ENCODE results near the gene ULBP1. TPM values are rescaled to one million over a fixed set of nuclear protein-coding genes. Genes with fewer than 3 reads are reported as not detected.
"Not testable (repeated sequence)": the region's sequence is repeated elsewhere in the genome, so short reads cannot be mapped to it uniquely, and the experiment has no call there.

Gene ULBP1
- total RNA-seq, 1 donor from 2014 or later = 0.16 TPM

- peak; percentile 90 for DNase-seq (ENCODE audit: low read depth)
Measured at GRCh38 chr6:150004783-150005717, 41.3 kb downstream of the ULBP1 start.

GRCh38 chr6:150005761-150006651 lies 42.3 kb downstream of the ULBP1 start:
- no peak for DNase-seq (ENCODE audit: low read depth)

- DNase-seq (ENCODE audit: low read depth) = peak; percentile 67
Measured at GRCh38 chr6:150006961-150007464, 43.3 kb downstream of the ULBP1 start.

- DNase-seq (ENCODE audit: low read depth) = no peak
Measured at GRCh38 chr6:150008588-150008987, 44.8 kb downstream of the ULBP1 start.

- not testable (repeated sequence) for DNase-seq (ENCODE audit: low read depth)
Measured at GRCh38 chr6:150012846-150013784, 49.4 kb downstream of the ULBP1 start.

- not testable (repeated sequence) for DNase-seq (ENCODE audit: low read depth)
Measured at GRCh38 chr6:150013785-150014622, 50.3 kb downstream of the ULBP1 start.

GRCh38 chr6:150014623-150015280 lies 51.0 kb downstream of the ULBP1 start:
- DNase-seq (ENCODE audit: low read depth) = not testable (repeated sequence)

GRCh38 chr6:150015281-150016001 lies 51.7 kb downstream of the ULBP1 start:
- DNase-seq (ENCODE audit: low read depth) = peak; percentile 13

- DNase-seq (ENCODE audit: low read depth) = peak; percentile 75
Measured at GRCh38 chr6:150016324-150017185, 52.8 kb downstream of the ULBP1 start.

- not testable (repeated sequence) for DNase-seq (ENCODE audit: low read depth)
Measured at GRCh38 chr6:150017186-150017521, 53.4 kb downstream of the ULBP1 start.

- no peak for DNase-seq (ENCODE audit: low read depth)
Measured at GRCh38 chr6:150018846-150019580, 55.3 kb downstream of the ULBP1 start.

- not testable (repeated sequence) for DNase-seq (ENCODE audit: low read depth)
Measured at GRCh38 chr6:150021870-150022269, 58.1 kb downstream of the ULBP1 start.

All from myocyte (in vitro differentiated cells).